ENCODE data around the gene TBX19. TPM values are rescaled to one million over a fixed set of nuclear protein-coding genes. Genes with fewer than 3 reads are reported as not detected.

The TBX19 gene
- total RNA-seq, 1 donor from 2014 or later = 3.4 TPM

DNA sequence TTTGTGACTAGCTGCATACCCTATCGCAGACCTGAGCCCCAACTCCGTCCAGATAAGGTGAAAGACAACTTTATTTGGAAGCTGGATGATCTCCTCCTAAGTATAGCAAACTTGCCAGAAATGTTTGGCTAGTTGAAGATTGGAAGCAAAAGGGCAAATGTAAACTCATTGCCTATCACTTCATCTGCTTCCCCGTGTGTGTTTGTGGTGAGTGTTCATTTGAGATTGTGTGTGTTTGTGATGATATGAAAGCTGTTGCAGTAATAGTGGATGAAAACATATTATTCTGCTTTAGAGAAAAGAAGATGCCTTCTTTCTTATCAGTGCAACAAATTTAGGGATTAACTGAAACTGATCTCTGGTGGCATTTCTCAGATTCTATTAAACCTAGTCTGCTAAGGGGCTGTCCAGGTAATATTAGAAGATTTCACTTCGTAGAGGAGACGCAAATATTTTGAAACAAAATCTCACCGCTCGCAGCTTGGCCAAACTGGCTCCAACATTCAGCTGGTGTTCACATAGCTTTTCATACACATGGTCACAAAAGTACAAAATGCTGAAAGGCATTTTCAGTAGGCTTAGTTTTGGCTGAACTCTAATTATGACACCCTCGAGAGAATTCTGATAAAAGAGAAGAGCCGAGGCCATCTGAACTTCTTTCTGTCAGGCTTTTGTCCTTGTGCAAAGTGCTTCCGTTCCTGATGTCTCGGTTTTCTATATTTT is 1.1 kb downstream of the TBX19 start:
- DNase-seq (ENCODE audit: low spot score) = no peak

- no peak for DNase-seq (ENCODE audit: low spot score)
Observed at GRCh38 chr1:168285521-168285790, 4.8 kb downstream of the TBX19 start.

GRCh38 chr1:168285971-168286927 is 5.6 kb downstream of the TBX19 start:
- no peak for DNase-seq (ENCODE audit: low spot score)

DNA sequence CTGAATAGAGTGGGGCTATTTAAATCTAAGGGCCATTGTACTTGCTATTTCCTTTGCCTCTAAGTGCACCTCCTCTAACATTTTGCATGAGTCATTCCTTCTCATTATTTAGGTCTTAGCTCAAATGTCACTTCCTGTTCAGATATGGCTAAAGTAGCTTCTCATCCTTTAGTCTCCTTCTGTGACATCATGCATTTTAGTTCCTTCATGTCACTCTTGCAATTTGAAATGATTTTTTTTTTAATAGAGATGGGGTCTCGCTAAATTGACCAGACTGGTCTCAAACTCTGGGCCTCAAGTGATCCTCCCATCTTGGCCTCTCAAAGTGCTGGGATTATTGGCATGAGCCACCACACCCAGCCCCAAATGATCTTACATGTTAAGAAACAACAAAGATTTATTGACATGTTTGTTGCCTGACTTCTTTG is 6.6 kb downstream of the TBX19 start:
- no peak for DNase-seq (ENCODE audit: low spot score)

- no peak for DNase-seq (ENCODE audit: low spot score)
Observed at GRCh38 chr1:168288311-168289052, 7.8 kb downstream of the TBX19 start.

DNA sequence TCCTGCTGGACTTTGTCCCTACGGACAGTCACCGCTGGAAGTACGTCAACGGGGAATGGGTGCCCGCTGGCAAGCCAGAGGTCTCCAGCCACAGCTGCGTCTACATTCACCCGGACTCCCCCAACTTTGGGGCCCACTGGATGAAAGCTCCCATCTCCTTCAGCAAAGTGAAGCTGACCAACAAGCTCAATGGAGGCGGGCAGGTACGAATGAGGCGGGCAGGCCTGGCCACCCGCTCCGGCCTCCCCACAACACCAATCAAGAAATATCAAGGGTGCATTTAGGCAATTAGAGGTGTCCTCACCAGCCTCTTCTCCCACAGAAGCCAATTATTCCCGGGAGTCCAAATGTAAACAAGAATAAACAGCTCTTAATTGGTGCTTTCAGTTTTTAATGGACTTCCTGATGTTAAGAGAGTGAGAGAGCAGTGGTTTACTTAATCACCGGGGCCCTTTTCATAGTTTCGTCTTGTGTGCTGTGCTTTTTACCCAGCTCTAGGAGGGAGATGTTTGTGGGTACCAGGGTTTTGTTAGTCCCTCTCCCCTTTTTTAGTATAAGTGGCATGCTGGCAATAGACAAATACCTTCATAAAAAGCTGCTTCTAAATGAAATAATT is 10.7 kb downstream of the TBX19 start:
- no peak for DNase-seq (ENCODE audit: low spot score)

- no peak for DNase-seq (ENCODE audit: low spot score)
Observed at GRCh38 chr1:168293356-168293755, 12.7 kb downstream of the TBX19 start.

- DNase-seq (ENCODE audit: low spot score) = no peak
Observed at GRCh38 chr1:168295411-168296114, 14.9 kb downstream of the TBX19 start.

GRCh38 chr1:168297019-168297730 is 16.5 kb downstream of the TBX19 start:
- DNase-seq (ENCODE audit: low spot score) = no peak

GRCh38 chr1:168298446-168298845 is 17.8 kb downstream of the TBX19 start:
- DNase-seq (ENCODE audit: low spot score) = no peak

GRCh38 chr1:168300626-168301025 is 19.9 kb downstream of the TBX19 start:
- DNase-seq (ENCODE audit: low spot score) = no peak

- DNase-seq (ENCODE audit: low spot score) = no peak
Observed at GRCh38 chr1:168301664-168302320, 21.1 kb downstream of the TBX19 start.

DNA sequence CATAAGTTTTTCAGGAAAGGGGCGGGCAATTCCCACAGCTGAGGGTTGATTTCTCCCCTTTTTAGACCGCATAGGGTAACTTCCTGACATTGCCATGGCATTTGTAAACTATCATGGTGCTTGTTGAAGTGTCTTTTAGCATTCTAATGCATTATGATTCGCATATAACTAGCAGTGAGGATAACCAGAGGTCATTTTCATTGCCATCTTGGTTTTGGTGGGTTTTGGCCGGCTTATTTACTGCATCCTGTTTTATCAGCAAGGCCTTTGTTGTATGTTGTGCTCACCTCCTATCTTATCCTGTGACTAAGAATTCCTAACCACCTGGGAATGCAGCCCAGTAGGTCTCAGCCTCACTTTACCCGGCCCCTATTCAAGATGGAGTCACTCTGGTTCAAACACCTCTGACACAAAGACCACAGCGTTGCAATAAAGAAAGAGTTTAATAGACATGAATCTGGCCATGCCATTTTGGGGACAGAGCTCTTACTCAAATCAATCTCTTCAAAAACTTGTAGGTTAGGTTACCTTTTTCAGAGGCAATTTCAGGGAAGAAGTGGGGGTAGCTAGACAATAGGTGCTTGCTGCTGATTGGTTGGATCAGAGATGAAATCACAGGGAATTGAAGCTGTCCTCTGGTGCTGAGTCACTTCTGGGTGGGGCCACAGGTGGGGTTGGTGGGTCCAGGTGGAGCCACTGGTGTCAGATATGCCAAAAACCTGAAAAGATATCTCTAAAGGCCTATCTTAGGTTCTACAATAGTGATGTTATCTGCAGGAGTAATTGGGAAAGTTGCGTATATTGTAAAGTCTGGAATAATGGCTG is 23.3 kb downstream of the TBX19 start:
- no peak for DNase-seq (ENCODE audit: low spot score)

- DNase-seq (ENCODE audit: low spot score) = no peak
Observed at GRCh38 chr1:168304865-168305264, 24.2 kb downstream of the TBX19 start.

- DNase-seq (ENCODE audit: low spot score) = no peak
Observed at GRCh38 chr1:168312718-168313604, 32.3 kb downstream of the TBX19 start.

DNA sequence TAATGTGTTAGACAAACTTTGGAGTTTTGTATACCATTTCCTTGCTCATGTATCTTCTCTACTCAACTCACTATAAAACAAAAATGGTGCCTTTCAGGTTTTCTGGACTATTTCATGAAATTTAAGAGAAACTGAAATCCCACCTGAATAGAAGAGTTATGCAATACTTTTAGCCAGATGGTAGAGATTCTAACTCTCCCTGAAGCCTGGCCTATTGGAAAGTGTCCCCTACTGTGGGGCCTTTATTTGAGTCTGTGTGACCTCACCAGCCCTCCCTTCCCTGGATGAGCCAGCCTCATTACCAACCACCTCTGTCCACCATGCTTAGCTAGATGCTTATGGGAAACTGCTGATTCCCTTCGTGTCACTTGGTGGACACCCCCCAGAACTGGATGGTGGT is 35.5 kb downstream of the TBX19 start:
- no peak for DNase-seq (ENCODE audit: low spot score)

DNA sequence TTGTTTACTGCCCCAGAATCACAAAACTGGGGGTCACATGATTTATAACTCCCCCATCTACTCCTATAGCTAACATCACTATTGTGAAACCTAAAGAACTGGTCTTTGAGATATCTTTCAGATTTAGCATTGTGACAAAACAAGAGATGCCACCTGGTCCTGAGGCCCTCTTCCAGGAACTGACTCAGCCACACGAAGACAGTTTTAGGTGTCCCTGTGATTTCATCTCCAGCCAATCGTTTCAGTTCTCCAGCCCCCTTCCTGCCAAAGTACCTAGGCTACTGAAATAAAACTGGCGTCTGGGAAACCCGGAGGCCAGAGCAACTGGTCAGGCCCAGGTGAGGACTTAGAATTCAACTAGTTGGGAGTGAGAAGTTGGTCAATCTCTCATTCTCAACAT is 36.6 kb downstream of the TBX19 start:
- DNase-seq (ENCODE audit: low spot score) = no peak

GRCh38 chr1:168319691-168320090 is 39.0 kb downstream of the TBX19 start:
- no peak for DNase-seq (ENCODE audit: low spot score)

Measured in mucosa of gallbladder (tissue), 1 donor.